Memory B cell (primary cell): ENCODE measurements around the gene KLK3.

Experiments
- ATAC-seq: fragments of 150-1000 bp; cut with Tn5 transposase; 2 replicates; pipeline ENCODE4 v1.10.0; 2021; ENCODE audit warnings: low read depth, mild to moderate bottlenecking, moderate library complexity
- DNase-seq, 2 donors: peaks; one replicate each; pipeline ENCODE4 v3.0.0; 2022; ENCODE audit warnings: low spot score in 2 of 2
- H3K27ac Mint-ChIP-seq: one replicate; pipeline ENCODE4 v1.8.0; 2022; ENCODE audit warnings: mild to moderate bottlenecking, moderate library complexity, mixed read lengths
- H3K27me3 Mint-ChIP-seq: one replicate; pipeline ENCODE4 v1.8.0; 2022; ENCODE audit warnings: mixed read lengths
- H3K36me3 Mint-ChIP-seq: one replicate; pipeline ENCODE4 v1.8.0; 2022; ENCODE audit warnings: mild to moderate bottlenecking, mixed read lengths
- H3K4me1 Mint-ChIP-seq: one replicate; pipeline ENCODE4 v1.8.0; 2022; ENCODE audit warnings: mixed read lengths
- H3K4me3 Mint-ChIP-seq: one replicate; pipeline ENCODE4 v1.8.0; 2022; ENCODE audit warnings: mild to moderate bottlenecking, moderate library complexity, mixed read lengths
- H3K9me3 Mint-ChIP-seq: one replicate; pipeline ENCODE4 v1.8.0; 2022; ENCODE audit warnings: mixed read lengths

Gene KLK3

DNA sequence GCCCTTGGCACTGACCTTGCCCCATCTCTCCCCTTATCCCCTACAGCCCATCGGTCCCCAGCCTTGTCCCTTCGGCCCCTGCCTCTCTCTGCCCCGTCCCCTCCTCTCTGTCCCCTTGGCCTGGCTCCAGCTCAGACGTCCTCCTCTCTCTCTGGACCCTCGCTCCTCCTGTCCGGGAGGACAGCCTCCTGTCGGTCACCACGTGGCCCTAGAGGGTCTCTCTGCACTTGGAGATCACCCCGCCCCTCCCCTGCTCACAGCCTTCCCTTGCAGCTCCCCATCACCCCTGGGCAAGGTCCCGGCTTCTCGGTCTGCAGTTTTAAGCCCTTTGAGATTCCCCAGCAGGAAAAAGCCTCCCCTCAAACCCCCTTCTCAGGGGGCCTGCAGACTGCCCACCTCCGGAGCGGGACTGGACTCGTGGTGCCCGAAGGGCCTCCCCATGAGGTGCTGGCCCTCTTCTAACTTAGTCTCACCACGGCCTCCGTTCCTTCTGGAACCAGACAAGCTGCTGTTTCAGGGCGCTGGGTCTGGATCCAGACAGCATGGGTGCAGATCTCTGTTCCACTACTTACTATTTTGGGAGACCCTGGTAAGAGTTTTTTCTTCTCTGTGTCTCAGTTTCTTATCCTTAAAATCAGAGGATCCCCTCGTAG, 18.0 kb upstream of the KLK3 start:
- peaks cover 2% of the 10 kb centered on the region for H3K36me3 Mint-ChIP-seq
- H3K4me3 Mint-ChIP-seq: peak overlapping the region; percentile 88
- H3K27me3 Mint-ChIP-seq: peaks cover 18% of the 10 kb centered on the region
- no peak for ATAC-seq
- peaks cover 2% of the 10 kb centered on the region for H3K9me3 Mint-ChIP-seq
- DNase-seq: no peak
- H3K27ac Mint-ChIP-seq: peak overlapping the region; percentile 80
- H3K4me1 Mint-ChIP-seq: peaks cover 17% of the 10 kb centered on the region

DNA sequence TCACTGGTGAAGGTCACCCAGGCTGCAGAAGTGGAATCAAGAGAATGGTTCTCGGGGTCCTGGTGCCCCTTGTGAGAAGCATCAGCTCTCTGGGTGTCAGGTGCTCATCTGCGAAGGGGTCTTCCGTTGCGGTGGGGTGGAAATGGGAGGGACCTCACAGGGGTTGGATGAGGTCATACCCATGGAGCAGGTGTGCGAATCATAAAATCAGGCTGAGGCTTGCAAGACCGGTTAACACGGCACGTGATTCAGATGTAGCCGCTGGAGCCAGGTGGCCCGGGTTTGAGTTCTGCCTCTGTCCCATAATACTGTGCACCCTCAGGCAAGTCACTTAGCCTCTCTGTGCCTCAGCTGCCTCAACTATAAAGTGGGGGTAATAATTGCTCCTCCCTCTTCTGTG, 17.4 kb upstream of the KLK3 start:
- peak overlapping the region; percentile 88 for H3K4me3 Mint-ChIP-seq
- peaks cover 2% of the 10 kb centered on the region for H3K9me3 Mint-ChIP-seq
- H3K27me3 Mint-ChIP-seq: peaks cover 16% of the 10 kb centered on the region
- DNase-seq: no peak
- ATAC-seq: no peak
- peaks cover 17% of the 10 kb centered on the region for H3K4me1 Mint-ChIP-seq
- H3K27ac Mint-ChIP-seq: peak overlapping the region; percentile 80
- peaks cover 2% of the 10 kb centered on the region for H3K36me3 Mint-ChIP-seq

DNA sequence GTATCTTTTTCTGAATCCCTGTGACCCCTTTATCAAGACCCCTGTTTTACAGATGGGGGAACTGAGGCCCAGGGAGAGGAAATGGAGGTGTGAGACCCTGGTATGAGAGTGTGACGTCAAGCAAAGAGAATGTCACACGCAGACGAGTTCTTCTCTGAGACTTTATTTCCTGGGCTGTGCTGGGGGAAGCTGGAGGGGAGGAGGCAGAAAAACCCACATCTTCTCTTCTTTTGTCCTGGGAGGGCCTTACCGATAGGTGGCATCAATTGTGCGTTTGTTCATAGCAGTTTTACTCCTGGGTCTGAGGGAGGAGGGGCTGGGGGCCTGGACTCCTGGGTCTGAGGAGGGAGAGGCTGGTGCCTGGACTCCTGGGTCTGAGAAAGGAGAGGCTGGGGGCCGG, 16.5 kb upstream of the KLK3 start:
- H3K4me3 Mint-ChIP-seq: no peak overlapping the region
- peaks cover 14% of the 10 kb centered on the region for H3K27me3 Mint-ChIP-seq

DNA sequence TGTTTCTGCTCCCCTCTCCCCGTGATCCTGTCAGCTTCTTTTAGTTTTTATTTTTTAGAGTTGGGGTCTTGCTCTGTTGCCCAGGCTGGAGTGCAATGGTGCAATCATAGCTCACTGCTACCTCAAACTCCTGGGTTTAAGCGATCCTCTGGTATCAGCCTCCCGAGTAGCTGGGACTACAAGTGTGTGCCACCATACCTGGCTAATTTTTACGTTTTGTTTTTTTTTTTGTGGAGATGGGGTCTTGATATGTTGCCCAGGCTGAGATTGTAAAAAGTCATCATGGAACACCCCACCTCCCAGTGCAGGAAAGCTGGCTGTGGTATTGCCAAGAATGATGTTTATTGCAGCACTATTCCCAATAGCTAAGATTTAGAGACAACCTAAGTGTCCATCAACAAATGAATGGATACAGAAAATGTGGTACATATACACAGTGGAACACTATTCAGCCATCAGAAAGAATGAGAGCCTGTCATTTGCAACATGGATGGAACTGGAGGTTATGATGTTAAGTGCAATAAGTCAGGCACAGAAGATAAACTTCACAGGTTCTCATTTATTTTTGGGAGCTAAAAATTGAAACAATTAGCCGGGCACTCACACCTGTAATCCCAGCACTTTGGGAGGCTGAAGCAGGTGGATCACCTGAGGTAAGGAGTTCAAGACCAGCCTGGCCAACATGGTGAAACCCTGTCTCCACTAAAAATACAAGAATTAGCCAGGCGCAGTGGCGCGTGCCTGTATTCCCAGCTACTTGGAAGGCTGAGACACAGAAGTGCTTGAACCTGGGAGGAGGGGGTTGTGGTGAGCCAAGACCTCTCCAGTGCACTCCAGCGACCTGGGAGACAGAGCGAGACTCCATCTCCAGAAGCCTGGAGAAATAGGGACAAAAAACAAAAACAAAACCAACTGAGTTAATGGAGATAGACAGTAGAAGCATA, 14.7 kb upstream of the KLK3 start:
- no peak overlapping the region for H3K4me3 Mint-ChIP-seq
- DNase-seq (no peak), ATAC-seq (no peak)
- peaks cover 11% of the 10 kb centered on the region for H3K9me3 Mint-ChIP-seq
- H3K27ac Mint-ChIP-seq: no peak overlapping the region
- H3K36me3 Mint-ChIP-seq: peaks cover 5% of the 10 kb centered on the region
- H3K27me3 Mint-ChIP-seq: peaks cover 14% of the 10 kb centered on the region
- H3K4me1 Mint-ChIP-seq: peaks cover 17% of the 10 kb centered on the region

More for the DNA sequence above, 16.5 kb upstream of the KLK3 start:
- Mint-ChIP-seq H3K4me1 (peaks cover 17% of the 10 kb centered on the region), H3K36me3 (peaks cover 3% of the 10 kb centered on the region), H3K9me3 (peaks cover 5% of the 10 kb centered on the region), H3K27ac (peak overlapping the region; percentile 84)
- ATAC-seq: peak; percentile 39
- DNase-seq: no peak

DNA sequence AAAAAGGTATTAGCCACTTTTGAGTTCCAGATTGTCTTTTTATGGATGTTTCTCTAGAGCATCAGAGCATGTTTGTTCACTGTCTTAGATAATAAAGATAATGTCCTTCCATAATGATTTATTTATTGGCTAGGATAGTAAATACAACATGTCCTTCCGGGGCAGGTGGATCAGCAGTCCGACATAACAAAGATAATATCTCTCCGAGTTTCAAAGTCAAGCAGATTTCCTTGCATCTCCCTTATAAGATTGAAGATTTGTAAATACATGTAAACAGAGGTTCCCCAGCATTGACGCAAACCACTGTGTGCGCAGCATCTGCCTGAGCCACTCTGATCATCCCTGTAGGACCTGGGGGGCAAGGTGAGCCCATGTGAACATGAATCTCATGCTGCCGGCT, 12.6 kb upstream of the KLK3 start:
- DNase-seq (no peak), ATAC-seq (no peak)
- H3K4me1 Mint-ChIP-seq: peaks cover 5% of the 10 kb centered on the region
- peaks cover 13% of the 10 kb centered on the region for H3K9me3 Mint-ChIP-seq
- H3K4me3 Mint-ChIP-seq: no peak overlapping the region
- H3K36me3 Mint-ChIP-seq: peaks cover 5% of the 10 kb centered on the region
- no peak overlapping the region for H3K27ac Mint-ChIP-seq
- H3K27me3 Mint-ChIP-seq: peaks cover 7% of the 10 kb centered on the region

DNA sequence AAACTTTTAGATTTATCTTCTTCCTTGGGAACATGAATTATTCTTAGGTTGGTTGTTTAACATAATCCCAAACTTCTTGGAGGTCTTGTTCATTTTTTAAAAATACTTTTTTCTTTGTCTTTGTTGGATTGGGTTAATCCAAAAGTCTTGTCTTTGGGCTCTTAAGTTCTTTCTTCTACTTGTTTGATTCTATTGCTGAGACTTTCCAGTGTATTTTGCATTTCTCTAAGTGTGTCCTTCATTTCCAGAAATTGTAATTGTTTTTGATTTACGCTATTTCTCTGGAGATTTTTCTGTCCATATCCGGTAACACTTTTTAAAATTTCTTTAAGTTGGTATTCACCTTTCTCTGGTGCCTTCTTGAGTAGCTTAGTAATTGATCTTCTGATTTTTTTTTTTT, 11.5 kb upstream of the KLK3 start:
- Mint-ChIP-seq H3K36me3 (peaks cover 5% of the 10 kb centered on the region), H3K27ac (no peak overlapping the region), H3K4me1 (peaks cover 2% of the 10 kb centered on the region), H3K4me3 (no peak overlapping the region), H3K9me3 (peaks cover 13% of the 10 kb centered on the region), H3K27me3 (peaks cover 4% of the 10 kb centered on the region)
- no peak for ATAC-seq
- DNase-seq: no peak

DNA sequence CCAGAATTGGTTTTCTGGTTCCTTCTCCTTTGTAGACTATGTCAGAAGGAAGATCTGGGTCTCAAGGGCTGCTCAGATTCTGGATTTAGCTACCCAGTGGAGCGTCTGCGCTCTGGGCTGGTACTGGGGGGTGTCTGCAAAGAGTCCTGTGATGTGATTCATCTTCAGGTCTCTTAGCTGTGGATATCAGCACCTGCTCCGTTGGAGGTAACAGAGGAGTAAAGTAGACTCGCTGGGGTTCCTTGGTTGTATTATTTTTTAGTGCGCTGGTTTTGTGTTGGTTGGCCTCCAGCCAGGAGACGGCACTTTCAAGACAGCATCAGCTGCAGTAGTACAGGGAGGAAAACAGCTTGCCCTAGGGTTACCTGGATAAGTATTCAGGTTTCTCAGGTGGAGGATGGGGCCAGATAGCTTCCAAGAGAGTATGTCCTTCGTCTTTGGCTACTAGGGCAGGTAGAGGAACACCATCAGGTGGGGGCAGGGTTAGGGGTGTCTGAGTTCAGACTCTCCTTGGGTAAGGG, 11.0 kb upstream of the KLK3 start:
- Mint-ChIP-seq H3K36me3 (peaks cover 5% of the 10 kb centered on the region), H3K4me1 (no peaks in the 10 kb centered on the region), H3K27ac (no peak overlapping the region), H3K9me3 (peaks cover 13% of the 10 kb centered on the region), H3K4me3 (no peak overlapping the region), H3K27me3 (peaks cover 4% of the 10 kb centered on the region)
- DNase-seq (no peak), ATAC-seq (no peak)

DNA sequence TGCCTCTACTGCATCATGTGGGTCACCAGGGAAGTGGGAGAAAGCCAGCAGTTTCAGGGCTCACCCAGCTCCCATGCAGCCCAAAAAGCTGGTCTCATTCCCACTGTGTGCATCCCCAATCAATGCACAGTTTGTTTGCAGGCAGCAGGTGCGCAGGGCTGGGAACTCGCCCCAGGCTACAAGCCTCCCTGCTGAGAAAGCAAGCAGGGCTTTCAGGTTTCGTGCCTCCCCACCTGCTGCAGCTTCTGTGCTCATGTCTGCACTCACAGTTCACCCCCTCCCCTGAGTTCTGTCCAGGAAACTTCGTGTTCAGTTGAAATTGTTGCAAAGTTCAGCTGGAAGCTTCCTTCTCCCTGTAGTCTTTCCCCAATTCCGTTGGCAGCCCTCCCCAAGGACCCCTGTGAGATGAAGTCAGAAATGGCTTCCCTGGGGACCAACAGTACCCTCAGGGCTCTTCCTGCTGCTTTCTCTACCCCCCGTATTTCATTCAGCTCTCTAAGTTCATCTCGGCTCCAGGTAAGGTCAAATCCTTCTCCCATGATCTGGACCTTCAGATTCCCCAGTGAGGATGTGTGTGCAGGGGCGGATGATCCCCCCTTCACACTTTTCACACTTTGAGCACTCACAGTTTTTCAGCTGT, 10.3 kb upstream of the KLK3 start:
- no peak overlapping the region for H3K27ac Mint-ChIP-seq
- DNase-seq (no peak), ATAC-seq (no peak)
- H3K9me3 Mint-ChIP-seq: peaks cover 13% of the 10 kb centered on the region
- H3K4me3 Mint-ChIP-seq: no peak overlapping the region
- H3K36me3 Mint-ChIP-seq: peaks cover 5% of the 10 kb centered on the region
- H3K4me1 Mint-ChIP-seq: no peaks in the 10 kb centered on the region
- peaks cover 6% of the 10 kb centered on the region for H3K27me3 Mint-ChIP-seq

DNA sequence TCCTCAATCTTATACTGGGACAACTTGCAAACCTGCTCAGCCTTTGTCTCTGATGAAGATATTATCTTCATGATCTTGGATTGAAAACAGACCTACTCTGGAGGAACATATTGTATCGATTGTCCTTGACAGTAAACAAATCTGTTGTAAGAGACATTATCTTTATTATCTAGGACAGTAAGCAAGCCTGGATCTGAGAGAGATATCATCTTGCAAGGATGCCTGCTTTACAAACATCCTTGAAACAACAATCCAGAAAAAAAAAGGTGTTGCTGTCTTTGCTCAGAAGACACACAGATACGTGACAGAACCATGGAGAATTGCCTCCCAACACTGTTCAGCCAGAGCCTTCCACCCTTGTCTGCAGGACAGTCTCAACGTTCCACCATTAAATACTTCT, 4.0 kb upstream of the KLK3 start:
- peaks cover 5% of the 10 kb centered on the region for H3K4me1 Mint-ChIP-seq
- ATAC-seq (no peak), DNase-seq (no peak)
- H3K9me3 Mint-ChIP-seq: peaks cover 2% of the 10 kb centered on the region
- no peak overlapping the region for H3K4me3 Mint-ChIP-seq
- H3K36me3 Mint-ChIP-seq: no peaks in the 10 kb centered on the region
- no peak overlapping the region for H3K27ac Mint-ChIP-seq
- H3K27me3 Mint-ChIP-seq: peaks cover 27% of the 10 kb centered on the region

DNA sequence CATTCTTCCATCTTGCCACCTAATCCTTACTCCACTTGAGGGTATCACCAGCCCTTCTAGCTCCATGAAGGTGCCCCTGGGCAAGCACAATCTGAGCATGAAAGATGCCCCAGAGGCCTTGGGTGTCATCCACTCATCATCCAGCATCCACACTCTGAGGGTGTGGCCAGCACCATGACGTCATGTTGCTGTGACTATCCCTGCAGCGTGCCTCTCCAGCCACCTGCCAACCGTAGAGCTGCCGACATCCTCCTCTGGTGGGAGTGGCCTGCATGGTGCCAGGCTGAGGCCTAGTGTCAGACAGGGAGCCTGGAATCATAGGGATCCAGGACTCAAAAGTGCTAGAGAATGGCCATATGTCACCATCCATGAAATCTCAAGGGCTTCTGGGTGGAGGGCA, 3.1 kb upstream of the KLK3 start:
- Mint-ChIP-seq H3K4me3 (no peak overlapping the region), H3K36me3 (no peaks in the 10 kb centered on the region), H3K27me3 (peaks cover 33% of the 10 kb centered on the region), H3K27ac (no peak overlapping the region), H3K9me3 (peaks cover 2% of the 10 kb centered on the region), H3K4me1 (peaks cover 5% of the 10 kb centered on the region)
- no peak for DNase-seq
- no peak for ATAC-seq

DNA sequence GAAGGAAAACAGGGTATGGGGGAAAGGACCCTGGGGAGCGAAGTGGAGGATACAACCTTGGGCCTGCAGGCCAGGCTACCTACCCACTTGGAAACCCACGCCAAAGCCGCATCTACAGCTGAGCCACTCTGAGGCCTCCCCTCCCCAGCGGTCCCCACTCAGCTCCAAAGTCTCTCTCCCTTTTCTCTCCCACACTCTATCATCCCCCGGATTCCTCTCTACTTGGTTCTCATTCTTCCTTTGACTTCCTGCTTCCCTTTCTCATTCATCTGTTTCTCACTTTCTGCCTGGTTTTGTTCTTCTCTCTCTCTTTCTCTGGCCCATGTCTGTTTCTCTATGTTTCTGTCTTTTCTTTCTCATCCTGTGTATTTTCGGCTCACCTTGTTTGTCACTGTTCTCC, 2.7 kb downstream of the KLK3 start:
- DNase-seq (no peak), ATAC-seq (no peak)
- H3K36me3 Mint-ChIP-seq: peaks cover 5% of the 10 kb centered on the region
- peaks cover 39% of the 10 kb centered on the region for H3K27me3 Mint-ChIP-seq
- no peak overlapping the region for H3K27ac Mint-ChIP-seq
- no peak overlapping the region for H3K4me3 Mint-ChIP-seq
- peaks cover 7% of the 10 kb centered on the region for H3K9me3 Mint-ChIP-seq
- H3K4me1 Mint-ChIP-seq: peaks cover 8% of the 10 kb centered on the region

DNA sequence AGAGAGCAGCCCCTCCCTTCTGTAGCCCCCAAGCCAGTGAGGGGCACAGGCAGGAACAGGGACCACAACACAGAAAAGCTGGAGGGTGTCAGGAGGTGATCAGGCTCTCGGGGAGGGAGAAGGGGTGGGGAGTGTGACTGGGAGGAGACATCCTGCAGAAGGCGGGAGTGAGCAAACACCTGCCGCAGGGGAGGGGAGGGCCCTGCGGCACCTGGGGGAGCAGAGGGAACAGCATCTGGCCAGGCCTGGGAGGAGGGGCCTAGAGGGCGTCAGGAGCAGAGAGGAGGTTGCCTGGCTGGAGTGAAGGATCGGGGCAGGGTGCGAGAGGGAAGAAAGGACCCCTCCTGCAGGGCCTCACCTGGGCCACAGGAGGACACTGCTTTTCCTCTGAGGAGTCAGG, 4.2 kb downstream of the KLK3 start:
- Mint-ChIP-seq H3K27me3 (peaks cover 38% of the 10 kb centered on the region), H3K4me3 (no peak overlapping the region), H3K9me3 (peaks cover 7% of the 10 kb centered on the region), H3K4me1 (peaks cover 7% of the 10 kb centered on the region), H3K36me3 (peaks cover 5% of the 10 kb centered on the region), H3K27ac (no peak overlapping the region)
- ATAC-seq (no peak), DNase-seq (no peak)

DNA sequence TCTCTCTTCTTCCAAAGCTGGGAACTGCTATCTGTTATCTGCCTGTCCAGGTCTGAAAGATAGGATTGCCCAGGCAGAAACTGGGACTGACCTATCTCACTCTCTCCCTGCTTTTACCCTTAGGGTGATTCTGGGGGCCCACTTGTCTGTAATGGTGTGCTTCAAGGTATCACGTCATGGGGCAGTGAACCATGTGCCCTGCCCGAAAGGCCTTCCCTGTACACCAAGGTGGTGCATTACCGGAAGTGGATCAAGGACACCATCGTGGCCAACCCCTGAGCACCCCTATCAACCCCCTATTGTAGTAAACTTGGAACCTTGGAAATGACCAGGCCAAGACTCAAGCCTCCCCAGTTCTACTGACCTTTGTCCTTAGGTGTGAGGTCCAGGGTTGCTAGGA, 5.1 kb downstream of the KLK3 start:
- no peak for ATAC-seq
- H3K36me3 Mint-ChIP-seq: peaks cover 5% of the 10 kb centered on the region
- no peak overlapping the region for H3K27ac Mint-ChIP-seq
- no peak overlapping the region for H3K4me3 Mint-ChIP-seq
- peaks cover 7% of the 10 kb centered on the region for H3K9me3 Mint-ChIP-seq
- H3K27me3 Mint-ChIP-seq: peaks cover 33% of the 10 kb centered on the region
- no peak for DNase-seq
- H3K4me1 Mint-ChIP-seq: peaks cover 7% of the 10 kb centered on the region

DNA sequence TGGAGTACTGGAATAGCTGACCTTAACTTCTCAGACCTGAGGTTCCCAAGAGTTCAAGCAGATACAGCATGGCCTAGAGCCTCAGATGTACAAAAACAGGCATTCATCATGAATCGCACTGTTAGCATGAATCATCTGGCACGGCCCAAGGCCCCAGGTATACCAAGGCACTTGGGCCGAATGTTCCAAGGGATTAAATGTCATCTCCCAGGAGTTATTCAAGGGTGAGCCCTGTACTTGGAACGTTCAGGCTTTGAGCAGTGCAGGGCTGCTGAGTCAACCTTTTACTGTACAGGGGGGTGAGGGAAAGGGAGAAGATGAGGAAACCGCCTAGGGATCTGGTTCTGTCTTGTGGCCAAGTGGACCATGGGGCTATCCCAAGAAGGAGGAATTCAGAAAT, 6.3 kb downstream of the KLK3 start:
- H3K36me3 Mint-ChIP-seq: peaks cover 5% of the 10 kb centered on the region
- DNase-seq: no peak
- H3K9me3 Mint-ChIP-seq: peaks cover 7% of the 10 kb centered on the region
- no peak overlapping the region for H3K4me3 Mint-ChIP-seq
- H3K27me3 Mint-ChIP-seq: peaks cover 27% of the 10 kb centered on the region
- H3K4me1 Mint-ChIP-seq: peaks cover 7% of the 10 kb centered on the region
- no peak overlapping the region for H3K27ac Mint-ChIP-seq
- no peak for ATAC-seq
